GM12878 (cell line): ENCODE data around the gene KIF2C. TPM values are rescaled to one million over a fixed set of nuclear protein-coding genes. Genes with fewer than 3 reads are reported as not detected.
A peak's percentile ranks its signal among the peaks of the same experiment; 100 is the strongest.
"Not testable (repeated sequence)": the region's sequence is repeated elsewhere in the genome, so short reads cannot be mapped to it uniquely, and the experiment has no call there.

Experiments used
- ATAC-seq: fragments of 200-7000 bp; cut with Tn5 transposase; 3 replicates; pipeline ENCODE4 v1.9.1; 2020; ENCODE audit warnings: mild to moderate bottlenecking, moderate library complexity
- BruUV-seq: library from RNA; stranded (reverse); fragments of 400-500 nt; replicated peaks from 2 replicates; lab custom pipeline; 2021; lab: Mats Ljungman, UMichigan
- CTCF ChIA-PET: fragments of 300-600 bp; sonication (Branson Sonifier 250); formaldehyde crosslinking; extraction: SDS; loops from one replicate; lab custom pipeline; 2021; ENCODE audit warnings: inconsistent platforms; lab: Yijun Ruan, JAX
- POLR2A ChIA-PET: fragments of 350-600 bp; formaldehyde crosslinking; extraction: SDS; loops from one replicate; lab custom pipeline; 2021; ENCODE audit warnings: inconsistent platforms; lab: Charles Lee
- RAD21 ChIA-PET: fragments of 300-600 bp; sonication (Branson Sonifier 250); formaldehyde crosslinking; loops from one replicate; lab custom pipeline; 2023; ENCODE audit warnings: antibody characterized with exemption; ENCODE audit not compliant: unreplicated experiment; lab: Charles Lee
- SMC1A ChIA-PET: fragments of 300-600 bp; sonication (Branson Sonifier 250); formaldehyde crosslinking; loops from one replicate; lab custom pipeline; 2023; ENCODE audit not compliant: unreplicated experiment, uncharacterized antibody; lab: Charles Lee
- DNase-seq: peaks from one replicate; pipeline ENCODE4 v3.0.0-alpha.2; 2011; ENCODE audit warnings: low read depth, low spot score
- FAIRE-seq: peaks from 3 replicates; lab custom pipeline; 2011; peaks lifted over from hg19 to GRCh38; lab: Jason Lieb, UNC
- H2AFZ ChIP-seq: 2 replicates; pipeline ENCODE4 v1.6.0; 2011; ENCODE audit warnings: low read depth, low read length, control low read depth; ENCODE audit not compliant: control insufficient read depth
- H3K27ac ChIP-seq: 2 replicates; pipeline ENCODE4 v1.5.1; 2011; ENCODE audit warnings: control low read depth; ENCODE audit not compliant: control insufficient read depth, insufficient read depth
- H3K27me3 ChIP-seq, 2 experiments: replicated peaks in 1 of 2; 2 replicates each; pipeline versions ENCODE4 v1.6.0 to v1.6.1; 2011; ENCODE audit warnings: low read length in 1 of 2; ENCODE audit not compliant: control insufficient read depth in 2 of 2, insufficient read depth in 2 of 2
- H3K36me3 ChIP-seq, 2 experiments: 2 replicates each; pipeline ENCODE4 v1.5.1; 2011; ENCODE audit warnings: low read length in 1 of 2; ENCODE audit not compliant: control insufficient read depth in 2 of 2, insufficient read depth in 2 of 2
- H3K4me1 ChIP-seq: 2 replicates; pipeline ENCODE4 v1.6.1; 2011; ENCODE audit warnings: mild to moderate bottlenecking, low read length, moderate library complexity, mixed read lengths; ENCODE audit not compliant: control insufficient read depth, insufficient read depth
- H3K4me2 ChIP-seq: 2 replicates; pipeline ENCODE4 v1.6.0; 2011; ENCODE audit warnings: control low read depth; ENCODE audit not compliant: control insufficient read depth, insufficient read depth
- H3K4me3 ChIP-seq: fragments of 200-600 bp; sonication (generic); 2 replicates; pipeline ENCODE4 v1.5.1; 2016
- H3K79me2 ChIP-seq: 2 replicates; pipeline ENCODE4 v1.6.0; 2011; ENCODE audit warnings: low read length; ENCODE audit not compliant: control insufficient read depth, insufficient read depth
- H3K9ac ChIP-seq: 2 replicates; pipeline ENCODE4 v1.8.0; 2011; ENCODE audit warnings: low read length, control low read depth, mixed read lengths; ENCODE audit not compliant: control insufficient read depth, insufficient read depth
- H3K9me3 ChIP-seq: replicated peaks from 3 replicates; pipeline ENCODE4 v1.5.1; 2011; ENCODE audit warnings: mild to moderate bottlenecking, low read length; ENCODE audit not compliant: control insufficient read depth, insufficient read depth
- H4K20me1 ChIP-seq: 2 replicates; pipeline ENCODE4 v1.6.0; 2011; ENCODE audit not compliant: control insufficient read depth, insufficient read depth
- E2F8 ChIP-seq: fragments of 450-650 bp; IDR thresholded peaks from 2 replicates; pipeline ENCODE4 v1.6.1; 2018; ENCODE audit warnings: mild to moderate bottlenecking, low read depth, moderate library complexity; ENCODE audit not compliant: partially characterized antibody
- HSF1 ChIP-seq: fragments of 150-350 bp; IDR thresholded peaks from 2 replicates; pipeline ENCODE4 v1.6.1; 2014; ENCODE audit warnings: mild to moderate bottlenecking, low read depth, low read length
- IKZF2 ChIP-seq, 2 experiments: fragments of 450-650 bp; IDR thresholded peaks; 2 replicates each; pipeline ENCODE4 v1.6.1; 2017; ENCODE audit warnings: mild to moderate bottlenecking in 2 of 2, moderate library complexity in 2 of 2
- MEF2A ChIP-seq: IDR thresholded peaks from 2 replicates; pipeline ENCODE4 v1.6.1; 2011; ENCODE audit warnings: low read depth, mild to moderate bottlenecking, low read length, moderate library complexity; ENCODE audit not compliant: insufficient read depth
- TARDBP ChIP-seq: IDR thresholded peaks from 2 replicates; pipeline ENCODE4 v1.6.1; 2016; ENCODE audit warnings: borderline replicate concordance
- WRNIP1 ChIP-seq: IDR thresholded peaks from 2 replicates; pipeline ENCODE4 v1.6.1; 2011; ENCODE audit warnings: low read depth, low read length, improper control_type of control experiment, borderline replicate concordance
- ZBED1 ChIP-seq: IDR thresholded peaks from 2 replicates; pipeline ENCODE4 v1.6.1; 2016; ENCODE audit warnings: borderline replicate concordance
- WGBS: methylation state at CpG from one replicate; pipeline ENCODE4 v1.1.6; 2016; ENCODE audit warnings: low lambda C conversion rate; ENCODE audit not compliant: insufficient replicate concordance, insufficient coverage; ENCODE audit errors: missing lambda C conversion rate; 5-methylcytosine and 5-hydroxymethylcytosine counted together
- in situ Hi-C: fragments of 300-500 bp; cut with MboI; formaldehyde crosslinking; loops from 9 replicates; pipeline ENCODE4 v1.14.3; 2018; ENCODE audit warnings: mixed read lengths
- intact Hi-C: fragments of 100-400 bp; cut with micrococcal nuclease; formaldehyde crosslinking; loops from one replicate; pipeline ENCODE4 v1.14.2; 2022; ENCODE audit not compliant: unreplicated experiment
- polyA plus RNA-seq, 11 experiments: library from polyadenylated mRNA; depleted of rRNA in 4 of 11; unstranded in 6 of 11; stranded (reverse) in 5 of 11; fragments of >200 nt; fragmentation: Nextera tagmentation in 4 of 11; fragmentation: Illumina TruSeq in 1 of 11; extraction: Ambion mirVana in 4 of 11; extraction: Trizol in 1 of 11; gene quantifications; 1 replicate in 1 of 11; 2 replicates in 10 of 11; pipeline versions ENCODE4 v1.2.1 to v1.2.3, GENCODE V29; 2011 to 2016; ENCODE audit warnings: inconsistent platforms in 2 of 11, missing spikeins in 2 of 11, low read depth in 1 of 11
- total RNA-seq, 4 experiments: library from RNA; depleted of rRNA in 3 of 4; stranded (reverse); fragments of >200 nt in 3 of 4; fragmentation: Illumina TruSeq in 1 of 4; extraction: Trizol in 1 of 4; gene quantifications; 2 replicates each; pipeline versions ENCODE4 v1.2.1 to v1.2.3, GENCODE V29; 2013 to 2021

KIF2C gene
- total and polyA plus RNA-seq, 10 of the 15 experiments (the other 5 are each of a cell fraction or from before 2014, with no cell fraction given) = 42.3 to 104 (median 83.8) TPM

GRCh38 chr1:44735992-44736391, 3.6 kb upstream of the KIF2C start:
- RAD21 ChIA-PET = no interaction called here
- TF ChIP-seq TARDBP (no peak), ZBED1 (no peak), MEF2A (no peak), HSF1 (no peak), WRNIP1 (no peak), IKZF2 (IDR thresholded peaks at IDR 0.05) (no peak), E2F8 (no peak)
- TF ChIP-seq, all 136 proteins: peak for 0
- in situ Hi-C loops (loop anchor here (10.0 kb wide), 1 partner anchor 759 kb away; the partner anchor contains the start of gene TESK2), intact Hi-C loops (no loop called here)
- H3K4me1 ChIP-seq = peaks cover 11% of the 10 kb centered on the region
- H3K4me3 ChIP-seq = no peak overlapping the region
- no peaks in the 10 kb centered on the region for H3K27me3 ChIP-seq
- 93% methylated on average over 1 of the region's 1 CpG for WGBS
- FAIRE-seq (no peak), ATAC-seq (no peak), DNase-seq (no peak)
- peaks cover 17% of the 10 kb centered on the region for H3K79me2 ChIP-seq
- H2AFZ ChIP-seq = no peak overlapping the region
- H3K9ac ChIP-seq = no peak overlapping the region
- SMC1A ChIA-PET = interaction anchor here (1.0 kb wide), 1 partner anchor 14 kb away, joined by 3 read pairs; no protein-coding TSS in a partner anchor
- H3K4me2 ChIP-seq = no peak overlapping the region
- H3K36me3 ChIP-seq = no peaks in the 10 kb centered on the region
- H4K20me1 ChIP-seq = no peaks in the 10 kb centered on the region
- CTCF ChIA-PET = interaction anchor here (0.8 to 1.0 kb wide), 2 partner anchors 51 to 278 kb away, joined by 3 read pairs; no protein-coding TSS in a partner anchor
- no TSS peak for BruUV-seq
- POLR2A ChIA-PET = interaction anchor here (0.6 to 1.1 kb wide), 3 partner anchors 31 to 737 kb away, joined by 3 read pairs; partner anchors contain the start of gene HECTD3
- H3K9me3 ChIP-seq = no peaks in the 10 kb centered on the region
- no peak overlapping the region for H3K27ac ChIP-seq

- no CpG with 5 or more reads among the region's 1 CpG for WGBS
- BruUV-seq = TSS peak; percentile 100
- POLR2A ChIA-PET = interaction anchor here (1.5 to 1.9 kb wide), 2 partner anchors 70 to 273 kb away, joined by 4 to 5 read pairs; no protein-coding TSS in a partner anchor
- H3K4me2 ChIP-seq = peak overlapping the region; percentile 60
- ATAC-seq, H3K36me3 ChIP-seq, H3K27me3 ChIP-seq, intact Hi-C loops, FAIRE-seq, DNase-seq, SMC1A ChIA-PET, H4K20me1 ChIP-seq, H3K4me1 ChIP-seq, H3K9me3 ChIP-seq, RAD21 ChIA-PET: not testable (repeated sequence)
- in situ Hi-C loops = loop anchor here (10.0 kb wide), 1 partner anchor 756 kb away; the partner anchor contains the start of gene TESK2
- peak overlapping the region; percentile 75 for H3K4me3 ChIP-seq
- peak overlapping the region; percentile 98 for H2AFZ ChIP-seq
- CTCF ChIA-PET = interaction anchor here (1.9 kb wide), 1 partner anchor 8 kb away, joined by 9 read pairs; the partner anchor contains the start of gene RNU5D-1
- peak overlapping the region; percentile 96 for H3K27ac ChIP-seq
- H3K79me2 ChIP-seq = peaks cover 36% of the 10 kb centered on the region
- peak overlapping the region; percentile 83 for H3K9ac ChIP-seq
Observed at GRCh38 chr1:44738953-44739306, 707 bp upstream of the KIF2C start.
